Hepatic stellate cell (primary cell): ENCODE data around the gene CDK8.
A peak's percentile ranks its signal among the peaks of the same experiment; 100 is the strongest.
"Not testable (repeated sequence)": the region's sequence is repeated elsewhere in the genome, so short reads cannot be mapped to it uniquely, and the experiment has no call there.

Experiments
- DNase-seq: peaks from one replicate; pipeline ENCODE4 v3.0.0; 2011; ENCODE audit warnings: low spot score

The CDK8 gene

GRCh38 chr13:26253262-26253786 is 605 bp upstream of the CDK8 start:
- DNase-seq = no peak

- DNase-seq = peak; percentile 19
Measured at GRCh38 chr13:26254583-26255111, 718 bp downstream of the CDK8 start.

DNA sequence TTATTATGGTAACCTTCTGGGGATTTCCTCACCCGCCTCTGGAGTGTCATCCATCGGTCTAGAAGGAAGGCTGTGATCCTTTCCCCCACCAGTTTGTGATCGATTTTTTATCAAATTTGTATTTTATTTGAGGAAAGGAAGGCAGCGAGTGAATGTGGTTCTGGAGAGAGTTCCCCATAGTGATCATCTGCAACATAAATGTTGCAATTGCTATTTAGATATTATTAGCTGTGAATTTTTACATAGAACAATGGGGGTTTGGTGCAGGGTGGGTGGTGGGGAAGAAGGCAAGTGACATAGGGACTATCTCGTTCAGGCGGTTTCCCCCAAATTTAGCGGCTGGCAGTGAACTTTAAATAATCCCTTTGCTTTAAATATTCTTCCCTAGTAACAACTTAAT is 1.2 kb downstream of the CDK8 start:
- DNase-seq = no peak

- no peak for DNase-seq
Measured at GRCh38 chr13:26255691-26256277, 1.9 kb downstream of the CDK8 start.

DNA sequence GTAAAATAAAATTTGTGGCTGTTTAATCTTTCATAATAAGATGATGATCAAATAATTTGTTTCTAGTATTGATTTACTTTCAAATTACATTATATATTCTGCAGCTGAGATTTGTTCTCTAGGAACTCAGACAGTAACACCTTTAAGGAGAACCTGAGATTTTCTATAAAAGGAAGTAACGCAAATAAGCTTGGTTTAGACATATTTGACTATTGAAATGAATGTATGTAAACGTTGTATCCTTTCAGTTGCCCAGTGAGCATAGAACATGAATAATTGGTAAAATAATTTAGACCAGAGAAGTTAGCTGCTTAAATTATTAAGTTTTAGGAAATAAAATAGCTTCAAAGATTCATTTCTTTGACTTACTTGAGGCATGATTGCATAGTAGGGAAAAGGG is 3.1 kb downstream of the CDK8 start:
- no peak for DNase-seq

- no peak for DNase-seq
Measured at GRCh38 chr13:26259634-26260033, 5.7 kb downstream of the CDK8 start.

GRCh38 chr13:26262156-26262555 is 8.2 kb downstream of the CDK8 start:
- DNase-seq = no peak

DNA sequence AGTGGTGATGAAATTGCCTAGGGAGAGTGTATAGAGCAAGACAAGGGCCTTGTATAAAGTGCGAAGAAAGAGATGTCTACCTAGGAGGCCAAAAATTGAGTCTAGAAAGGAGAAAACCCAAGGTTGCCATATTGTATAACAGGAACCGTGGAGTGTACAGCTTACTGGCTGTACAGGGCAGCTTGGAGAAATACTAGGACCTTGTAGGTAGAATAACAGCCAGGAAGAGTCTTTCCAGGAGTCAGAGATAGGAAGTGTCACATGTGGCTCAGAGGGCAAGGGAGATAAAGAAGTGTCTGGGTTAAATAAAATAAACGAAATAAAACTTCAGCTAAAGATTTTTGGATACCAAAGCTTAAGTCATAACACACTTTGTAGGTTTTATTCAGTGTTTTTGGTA is 12.4 kb downstream of the CDK8 start:
- no peak for DNase-seq

DNA sequence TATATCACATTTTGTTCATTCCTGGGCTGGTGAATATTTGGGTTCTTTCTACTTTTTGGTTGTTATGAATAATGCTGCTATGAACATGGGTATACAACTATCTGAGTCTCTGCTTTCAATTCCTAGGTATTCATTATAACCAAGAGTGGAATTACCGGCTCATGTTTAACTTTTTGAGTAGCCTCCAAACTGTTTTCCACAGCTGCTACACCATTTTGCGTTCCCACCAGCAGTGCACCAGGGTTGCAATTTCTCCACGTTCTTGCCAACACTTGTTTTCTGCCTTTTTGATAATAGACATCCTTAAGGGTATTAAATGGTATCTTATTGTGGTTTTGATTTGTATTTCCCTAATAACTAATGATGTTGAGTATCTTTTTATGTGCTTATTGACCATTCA is 16.8 kb downstream of the CDK8 start:
- DNase-seq = no peak

DNA sequence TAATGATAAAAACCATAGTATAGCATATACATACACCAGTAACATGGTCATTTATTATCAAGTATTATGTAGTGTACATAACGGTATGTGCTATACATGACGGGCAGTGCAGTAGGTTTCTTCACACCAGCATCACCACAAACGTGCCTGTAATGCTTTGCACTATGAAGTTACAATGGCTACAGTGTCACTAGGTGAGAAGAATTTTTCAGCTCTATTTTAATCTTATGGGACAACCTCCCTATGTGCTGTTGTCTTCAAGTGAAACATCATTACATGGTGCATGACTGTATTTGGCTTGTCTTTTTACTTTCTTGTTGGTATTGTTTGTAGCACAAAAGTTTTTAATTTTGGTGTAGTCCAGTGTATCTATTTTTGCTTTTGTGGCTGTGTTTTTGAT is 18.7 kb downstream of the CDK8 start:
- DNase-seq = no peak

- DNase-seq = peak; percentile 41
Measured at GRCh38 chr13:26280295-26280694, 26.4 kb downstream of the CDK8 start.

- DNase-seq = no peak
Measured at GRCh38 chr13:26280822-26281221, 26.9 kb downstream of the CDK8 start.

DNA sequence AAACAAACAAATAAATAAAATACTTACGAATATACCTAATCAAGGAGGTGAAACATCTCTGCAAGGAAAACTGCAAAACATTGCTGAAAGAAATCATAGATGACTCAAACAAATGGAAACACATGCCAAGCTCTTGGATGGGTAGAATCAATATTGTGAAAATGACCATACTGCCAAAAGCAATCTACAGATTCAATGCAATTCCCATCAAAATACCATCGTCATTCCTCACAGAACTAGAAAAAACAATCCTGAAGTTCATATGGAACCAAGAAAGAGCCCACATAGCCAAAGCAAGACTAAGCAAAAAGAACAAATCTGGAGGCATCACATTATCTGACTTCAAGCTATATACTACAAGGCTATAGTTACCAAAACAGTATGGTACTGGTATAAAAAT is 32.0 kb downstream of the CDK8 start:
- not testable (repeated sequence) for DNase-seq

GRCh38 chr13:26288838-26289237 is 34.9 kb downstream of the CDK8 start:
- not testable (repeated sequence) for DNase-seq

DNA sequence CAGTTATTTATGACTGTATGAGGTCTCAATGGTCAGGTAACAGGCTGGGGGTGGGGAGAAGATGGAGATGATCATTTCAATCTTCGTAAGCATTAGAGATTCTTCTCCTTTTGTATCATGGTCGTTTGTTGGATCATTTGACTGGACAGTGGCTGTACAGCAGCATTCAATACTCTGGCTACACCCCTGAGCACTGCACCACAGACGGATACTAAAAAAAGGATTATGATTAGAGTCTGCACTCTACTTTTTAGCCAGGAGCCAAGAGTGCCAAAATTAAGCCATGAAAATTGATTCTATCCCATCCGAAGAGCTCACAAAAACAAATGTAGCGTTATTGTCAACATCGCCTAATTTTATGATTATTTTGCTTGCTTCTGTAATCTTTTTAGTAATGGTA is 41.9 kb downstream of the CDK8 start:
- DNase-seq = no peak

DNA sequence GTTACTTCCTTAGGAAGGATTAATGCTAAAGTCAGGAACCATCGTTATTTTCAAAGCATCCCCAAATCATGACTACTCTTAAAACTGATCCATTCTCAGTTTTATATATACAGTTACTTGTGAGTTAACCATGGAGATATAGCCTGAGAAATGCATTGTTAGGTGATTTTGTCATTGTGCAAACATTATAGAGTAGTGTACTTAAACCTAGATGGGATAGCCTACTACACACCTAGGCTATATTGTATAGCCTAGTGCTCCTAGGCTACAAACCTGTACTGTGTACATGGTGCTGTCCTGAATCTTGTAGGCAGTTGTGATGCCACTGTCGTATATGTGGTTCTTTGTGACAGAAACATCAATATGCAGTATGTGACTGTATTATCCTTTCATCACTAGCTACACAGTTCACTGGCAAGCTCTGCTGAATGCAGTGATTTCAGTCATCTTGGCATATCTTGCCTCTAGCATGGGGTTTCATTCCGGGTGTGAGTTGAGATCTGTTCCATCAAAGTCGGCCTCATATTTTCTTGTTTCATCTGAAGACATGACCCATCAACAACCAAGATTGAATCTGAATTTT is 45.3 kb downstream of the CDK8 start:
- DNase-seq = no peak

- peak; percentile 6 for DNase-seq
Measured at GRCh38 chr13:26300140-26300539, 46.2 kb downstream of the CDK8 start.

DNA sequence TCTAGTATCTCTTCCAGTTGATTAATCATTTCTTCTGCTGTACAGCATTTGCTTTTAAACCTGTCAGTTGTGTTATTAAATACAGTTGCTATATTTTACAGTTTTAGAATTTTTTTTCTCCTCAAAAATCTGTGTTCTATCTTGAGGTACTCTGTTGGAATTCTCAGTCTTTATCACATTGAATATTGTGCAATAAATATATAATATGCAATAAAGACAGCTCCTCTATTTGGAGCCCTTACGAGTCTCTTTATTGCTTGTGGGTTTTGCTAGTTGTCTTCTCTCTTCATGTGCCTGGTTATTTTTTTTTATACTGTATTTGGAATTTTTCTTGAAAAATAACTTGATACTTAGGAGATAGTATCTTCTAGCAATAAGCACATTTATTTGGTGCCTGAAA is 51.7 kb downstream of the CDK8 start:
- no peak for DNase-seq

DNA sequence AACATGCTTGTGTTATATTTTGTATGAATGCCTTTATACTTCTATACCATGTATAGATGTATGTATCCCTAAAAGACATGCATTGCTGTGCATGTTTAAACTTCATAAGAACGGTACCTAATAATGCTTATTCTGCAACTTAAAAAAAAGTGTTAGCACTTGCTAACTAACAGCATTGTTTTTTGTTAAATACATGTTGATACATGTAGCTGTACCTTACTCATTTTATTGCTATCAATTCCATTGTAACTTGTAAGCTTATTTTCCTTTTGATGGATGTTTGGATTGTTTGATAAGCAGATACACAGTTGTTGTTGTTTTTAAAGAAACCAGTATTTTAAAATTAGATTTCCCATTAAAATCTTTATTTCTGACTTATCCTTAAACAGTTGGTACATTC is 53.8 kb downstream of the CDK8 start:
- no peak for DNase-seq

- DNase-seq = no peak
Measured at GRCh38 chr13:26308250-26308649, 54.3 kb downstream of the CDK8 start.

GRCh38 chr13:26308836-26309235 is 54.9 kb downstream of the CDK8 start:
- no peak for DNase-seq

DNA sequence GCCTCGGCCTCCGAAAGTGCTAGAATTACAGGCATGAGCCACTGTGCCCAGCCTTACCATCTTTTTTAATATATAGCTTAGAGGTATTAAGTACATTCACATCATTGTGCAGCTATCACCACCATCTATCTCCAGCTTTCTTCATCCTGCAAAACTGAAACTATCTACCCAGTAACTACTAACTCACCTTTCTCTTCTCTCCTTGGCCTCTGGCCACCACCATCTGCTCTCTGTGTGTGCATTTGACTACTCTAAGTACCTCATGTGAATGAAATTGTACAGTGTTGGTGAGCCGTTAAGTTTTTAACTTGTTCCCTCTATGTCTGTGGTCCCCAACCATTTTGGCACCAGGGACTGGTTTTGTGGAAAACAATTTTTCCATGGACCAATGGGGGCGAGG is 56.1 kb downstream of the CDK8 start:
- DNase-seq = no peak

GRCh38 chr13:26310470-26310869 is 56.5 kb downstream of the CDK8 start:
- no peak for DNase-seq

DNA sequence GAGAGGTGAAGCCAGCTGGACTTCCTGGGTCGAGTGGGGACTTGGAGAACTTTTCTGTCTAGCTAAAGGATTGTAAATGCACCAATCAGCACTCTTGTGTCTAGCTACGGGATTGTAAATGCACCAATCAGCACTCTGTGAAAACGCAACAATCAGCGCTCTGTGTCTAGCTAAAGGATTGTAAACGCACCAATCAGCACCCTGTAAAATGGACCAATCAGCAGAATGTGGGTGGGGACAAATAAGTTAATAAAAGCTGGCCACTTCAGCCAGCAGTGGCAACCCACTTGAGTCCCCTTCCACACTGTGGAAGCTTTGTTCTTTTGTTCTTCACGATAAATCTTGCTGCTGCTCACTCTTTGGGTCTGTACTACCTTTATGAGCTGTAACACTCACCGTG is 58.1 kb downstream of the CDK8 start:
- not testable (repeated sequence) for DNase-seq
